Right hindlimb (tissue), 1 donor: Measurements from ENCODE around the gene AHCTF1.
"Not testable (repeated sequence)": the region's sequence is repeated elsewhere in the genome, so short reads cannot be mapped to it uniquely, and the experiment has no call there.

Experiments
- DNase-seq: peaks from one replicate; pipeline ENCODE4 v3.0.0-alpha.2; 2018

AHCTF1 gene

GRCh38 chr1:246837418-246838117 lies 94.2 kb downstream of the AHCTF1 start:
- no peak for DNase-seq

GRCh38 chr1:246836209-246836966 lies 95.4 kb downstream of the AHCTF1 start:
- no peak for DNase-seq

- no peak for DNase-seq
Observed at GRCh38 chr1:246831543-246831942, 100.2 kb downstream of the AHCTF1 start.

- DNase-seq, result no peak
Observed at GRCh38 chr1:246828818-246829217, 102.9 kb downstream of the AHCTF1 start.

- no peak for DNase-seq
Observed at GRCh38 chr1:246827396-246827795, 104.4 kb downstream of the AHCTF1 start.

GRCh38 chr1:246825557-246826175 lies 106.1 kb downstream of the AHCTF1 start:
- DNase-seq, result no peak

GRCh38 chr1:246824541-246824940 lies 107.2 kb downstream of the AHCTF1 start:
- DNase-seq, result no peak

- not testable (repeated sequence) for DNase-seq
Observed at GRCh38 chr1:246822154-246822553, 109.6 kb downstream of the AHCTF1 start.

GRCh38 chr1:246820666-246821065 lies 111.1 kb downstream of the AHCTF1 start:
- DNase-seq, result no peak

- DNase-seq, result not testable (repeated sequence)
Observed at GRCh38 chr1:246817778-246818177, 114.0 kb downstream of the AHCTF1 start.

- no peak for DNase-seq
Observed at GRCh38 chr1:246815693-246816270, 116.0 kb downstream of the AHCTF1 start.

- DNase-seq, result no peak
Observed at GRCh38 chr1:246814890-246815289, 116.9 kb downstream of the AHCTF1 start.

- DNase-seq, result not testable (repeated sequence)
Observed at GRCh38 chr1:246813325-246813724, 118.4 kb downstream of the AHCTF1 start.

- DNase-seq, result no peak
Observed at GRCh38 chr1:246811985-246812384, 119.8 kb downstream of the AHCTF1 start.

- DNase-seq, result no peak
Observed at GRCh38 chr1:246809473-246809872, 122.3 kb downstream of the AHCTF1 start.

GRCh38 chr1:246805135-246805716 lies 126.5 kb downstream of the AHCTF1 start:
- DNase-seq, result no peak

GRCh38 chr1:246803883-246804282 lies 127.9 kb downstream of the AHCTF1 start:
- no peak for DNase-seq

GRCh38 chr1:246803373-246803772 lies 128.4 kb downstream of the AHCTF1 start:
- DNase-seq, result no peak

GRCh38 chr1:246801241-246802020 lies 130.3 kb downstream of the AHCTF1 start:
- no peak for DNase-seq

- no peak for DNase-seq
Observed at GRCh38 chr1:246800756-246801155, 131.0 kb downstream of the AHCTF1 start.

- no peak for DNase-seq
Observed at GRCh38 chr1:246800356-246800755, 131.4 kb downstream of the AHCTF1 start.
